ENCODE results near the gene SGCG. TPM values are rescaled to one million over a fixed set of nuclear protein-coding genes. Genes with fewer than 3 reads are reported as not detected.

SGCG gene
- polyA plus RNA-seq, 1 of the 3 experiments (the other 2 are of a cell fraction): not detected

DNA sequence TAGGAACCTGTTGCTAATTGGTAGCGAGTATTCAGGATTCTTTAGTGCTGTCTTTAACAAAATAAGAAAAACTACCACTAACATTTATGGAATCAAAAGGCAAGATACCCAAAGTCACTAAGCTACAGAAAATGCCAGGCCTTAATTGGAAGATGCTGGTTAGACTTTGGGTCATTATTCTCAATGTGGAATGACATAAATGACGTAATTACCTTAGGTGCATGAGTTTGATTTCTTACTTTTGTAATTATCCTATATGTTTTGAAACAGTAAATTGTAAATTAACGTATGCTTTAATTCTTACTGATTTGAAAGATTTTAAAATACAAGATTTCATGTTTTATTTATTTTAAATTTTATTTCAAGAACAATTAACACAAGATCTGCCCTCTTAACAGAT is 25.0 kb downstream of the SGCG start (continued):
- TF ChIP-seq, protein P1, sequence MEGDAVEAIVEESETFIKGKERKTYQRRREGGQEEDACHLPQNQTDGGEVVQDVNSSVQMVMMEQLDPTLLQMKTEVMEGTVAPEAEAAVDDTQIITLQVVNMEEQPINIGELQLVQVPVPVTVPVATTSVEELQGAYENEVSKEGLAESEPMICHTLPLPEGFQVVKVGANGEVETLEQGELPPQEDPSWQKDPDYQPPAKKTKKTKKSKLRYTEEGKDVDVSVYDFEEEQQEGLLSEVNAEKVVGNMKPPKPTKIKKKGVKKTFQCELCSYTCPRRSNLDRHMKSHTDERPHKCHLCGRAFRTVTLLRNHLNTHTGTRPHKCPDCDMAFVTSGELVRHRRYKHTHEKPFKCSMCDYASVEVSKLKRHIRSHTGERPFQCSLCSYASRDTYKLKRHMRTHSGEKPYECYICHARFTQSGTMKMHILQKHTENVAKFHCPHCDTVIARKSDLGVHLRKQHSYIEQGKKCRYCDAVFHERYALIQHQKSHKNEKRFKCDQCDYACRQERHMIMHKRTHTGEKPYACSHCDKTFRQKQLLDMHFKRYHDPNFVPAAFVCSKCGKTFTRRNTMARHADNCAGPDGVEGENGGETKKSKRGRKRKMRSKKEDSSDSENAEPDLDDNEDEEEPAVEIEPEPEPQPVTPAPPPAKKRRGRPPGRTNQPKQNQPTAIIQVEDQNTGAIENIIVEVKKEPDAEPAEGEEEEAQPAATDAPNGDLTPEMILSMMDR (IDR thresholded peaks at IDR 0.05): no peak
- TF ChIP-seq NRF1 (IDR thresholded peaks at IDR 0.05; ENCODE audit: low read depth, low read length) (no peak), MEF2A (IDR thresholded peaks at IDR 0.05; ENCODE audit: borderline replicate concordance, low read depth) (no peak), TCF12 (IDR thresholded peaks at IDR 0.05) (no peak), TEAD4 (IDR thresholded peaks at IDR 0.05; ENCODE audit: borderline replicate concordance, insufficient read depth) (no peak), YY1 (IDR thresholded peaks at IDR 0.05; ENCODE audit: low read depth) (no peak), MXI1 (IDR thresholded peaks at IDR 0.05; ENCODE audit: low read depth, low read length) (no peak), ELF1 (IDR thresholded peaks at IDR 0.05) (no peak)
- TF ChIP-seq, protein P2, sequence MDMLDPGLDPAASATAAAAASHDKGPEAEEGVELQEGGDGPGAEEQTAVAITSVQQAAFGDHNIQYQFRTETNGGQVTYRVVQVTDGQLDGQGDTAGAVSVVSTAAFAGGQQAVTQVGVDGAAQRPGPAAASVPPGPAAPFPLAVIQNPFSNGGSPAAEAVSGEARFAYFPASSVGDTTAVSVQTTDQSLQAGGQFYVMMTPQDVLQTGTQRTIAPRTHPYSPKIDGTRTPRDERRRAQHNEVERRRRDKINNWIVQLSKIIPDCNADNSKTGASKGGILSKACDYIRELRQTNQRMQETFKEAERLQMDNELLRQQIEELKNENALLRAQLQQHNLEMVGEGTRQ (IDR thresholded peaks at IDR 0.05; ENCODE audit: borderline replicate concordance, low read depth, low read length): no peak
- TF ChIP-seq, protein P3, sequence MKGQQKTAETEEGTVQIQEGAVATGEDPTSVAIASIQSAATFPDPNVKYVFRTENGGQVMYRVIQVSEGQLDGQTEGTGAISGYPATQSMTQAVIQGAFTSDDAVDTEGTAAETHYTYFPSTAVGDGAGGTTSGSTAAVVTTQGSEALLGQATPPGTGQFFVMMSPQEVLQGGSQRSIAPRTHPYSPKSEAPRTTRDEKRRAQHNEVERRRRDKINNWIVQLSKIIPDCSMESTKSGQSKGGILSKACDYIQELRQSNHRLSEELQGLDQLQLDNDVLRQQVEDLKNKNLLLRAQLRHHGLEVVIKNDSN (IDR thresholded peaks at IDR 0.05; ENCODE audit: borderline replicate concordance, low read depth): no peak
- TF ChIP-seq, protein P4, sequence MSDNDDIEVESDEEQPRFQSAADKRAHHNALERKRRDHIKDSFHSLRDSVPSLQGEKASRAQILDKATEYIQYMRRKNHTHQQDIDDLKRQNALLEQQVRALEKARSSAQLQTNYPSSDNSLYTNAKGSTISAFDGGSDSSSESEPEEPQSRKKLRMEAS (IDR thresholded peaks at IDR 0.05; ENCODE audit: low read depth): no peak

DNA sequence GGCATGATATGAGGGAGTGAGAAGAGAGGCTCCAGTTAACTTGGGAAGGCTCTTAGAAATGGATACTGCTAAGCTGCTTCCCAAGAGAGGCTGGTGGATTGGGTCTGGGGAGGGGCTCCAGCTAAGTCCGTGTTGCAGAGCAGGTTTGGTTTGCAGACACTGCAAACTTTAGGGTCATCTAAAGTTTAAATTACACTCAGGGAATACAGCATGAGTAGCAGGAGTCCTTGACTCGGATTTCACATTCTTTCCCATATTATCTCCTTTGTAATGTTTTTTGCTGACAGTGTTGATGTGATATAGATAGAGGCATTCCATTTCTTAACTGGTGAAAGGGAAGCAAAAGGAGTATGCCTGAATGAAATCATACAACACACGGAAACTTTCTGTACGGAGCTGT is 31.9 kb downstream of the SGCG start:
- no peaks in the 10 kb centered on the region for H3K9me2 ChIP-seq
- no peak overlapping the region for H2AFZ ChIP-seq (ENCODE audit: low read depth)
- H3K4me3 ChIP-seq (ENCODE audit: low read depth in 2 of 2, low read length in 1 of 2): no peak overlapping the region
- H3F3A ChIP-seq (replicated peaks; ENCODE audit: insufficient read depth): no peaks in the 10 kb centered on the region
- H3K9me3 ChIP-seq: no peaks in the 10 kb centered on the region
- TF ChIP-seq RAD21 (IDR thresholded peaks at IDR 0.05; ENCODE audit: low read length): no peak
- TF ChIP-seq, protein P5, sequence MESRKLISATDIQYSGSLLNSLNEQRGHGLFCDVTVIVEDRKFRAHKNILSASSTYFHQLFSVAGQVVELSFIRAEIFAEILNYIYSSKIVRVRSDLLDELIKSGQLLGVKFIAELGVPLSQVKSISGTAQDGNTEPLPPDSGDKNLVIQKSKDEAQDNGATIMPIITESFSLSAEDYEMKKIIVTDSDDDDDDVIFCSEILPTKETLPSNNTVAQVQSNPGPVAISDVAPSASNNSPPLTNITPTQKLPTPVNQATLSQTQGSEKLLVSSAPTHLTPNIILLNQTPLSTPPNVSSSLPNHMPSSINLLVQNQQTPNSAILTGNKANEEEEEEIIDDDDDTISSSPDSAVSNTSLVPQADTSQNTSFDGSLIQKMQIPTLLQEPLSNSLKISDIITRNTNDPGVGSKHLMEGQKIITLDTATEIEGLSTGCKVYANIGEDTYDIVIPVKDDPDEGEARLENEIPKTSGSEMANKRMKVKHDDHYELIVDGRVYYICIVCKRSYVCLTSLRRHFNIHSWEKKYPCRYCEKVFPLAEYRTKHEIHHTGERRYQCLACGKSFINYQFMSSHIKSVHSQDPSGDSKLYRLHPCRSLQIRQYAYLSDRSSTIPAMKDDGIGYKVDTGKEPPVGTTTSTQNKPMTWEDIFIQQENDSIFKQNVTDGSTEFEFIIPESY (IDR thresholded peaks at IDR 0.05; ENCODE audit: borderline replicate concordance, low read depth): no peak
- no peak for TF ChIP-seq MEF2A (IDR thresholded peaks at IDR 0.05; ENCODE audit: borderline replicate concordance, low read depth)
- TF ChIP-seq RXRA (IDR thresholded peaks at IDR 0.05; ENCODE audit: borderline replicate concordance, low read depth): no peak
- TF ChIP-seq, protein P3 (IDR thresholded peaks at IDR 0.05; ENCODE audit: borderline replicate concordance, low read depth): no peak
- no peak for TF ChIP-seq NFIC (IDR thresholded peaks at IDR 0.05; ENCODE audit: borderline replicate concordance)
- TF ChIP-seq, protein P6, sequence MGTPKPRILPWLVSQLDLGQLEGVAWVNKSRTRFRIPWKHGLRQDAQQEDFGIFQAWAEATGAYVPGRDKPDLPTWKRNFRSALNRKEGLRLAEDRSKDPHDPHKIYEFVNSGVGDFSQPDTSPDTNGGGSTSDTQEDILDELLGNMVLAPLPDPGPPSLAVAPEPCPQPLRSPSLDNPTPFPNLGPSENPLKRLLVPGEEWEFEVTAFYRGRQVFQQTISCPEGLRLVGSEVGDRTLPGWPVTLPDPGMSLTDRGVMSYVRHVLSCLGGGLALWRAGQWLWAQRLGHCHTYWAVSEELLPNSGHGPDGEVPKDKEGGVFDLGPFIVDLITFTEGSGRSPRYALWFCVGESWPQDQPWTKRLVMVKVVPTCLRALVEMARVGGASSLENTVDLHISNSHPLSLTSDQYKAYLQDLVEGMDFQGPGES (IDR thresholded peaks at IDR 0.05; ENCODE audit: low read depth, low read length): no peak
- no peak for TF ChIP-seq FOXJ3 (CRISPR knock-in tag; IDR thresholded peaks at IDR 0.05)
- TF ChIP-seq FOXM1 (IDR thresholded peaks at IDR 0.05; ENCODE audit: low read depth): no peak
- no peak for TF ChIP-seq FOSL2 (IDR thresholded peaks at IDR 0.05; ENCODE audit: borderline replicate concordance, low read depth)
- no peak for TF ChIP-seq POLR2AphosphoS5 (IDR thresholded peaks at IDR 0.05; ENCODE audit: low read depth, low read length)
- no peak for TF ChIP-seq CHD2 (IDR thresholded peaks at IDR 0.05; ENCODE audit: low read length, partially characterized antibody)
- TF ChIP-seq TEAD4 (IDR thresholded peaks at IDR 0.05; ENCODE audit: borderline replicate concordance, insufficient read depth): no peak
- TF ChIP-seq MXI1 (IDR thresholded peaks at IDR 0.05; ENCODE audit: low read depth, low read length): no peak
- TF ChIP-seq TCF12 (IDR thresholded peaks at IDR 0.05): no peak
- no peak for TF ChIP-seq ELF1 (IDR thresholded peaks at IDR 0.05)
- TF ChIP-seq, protein P7, sequence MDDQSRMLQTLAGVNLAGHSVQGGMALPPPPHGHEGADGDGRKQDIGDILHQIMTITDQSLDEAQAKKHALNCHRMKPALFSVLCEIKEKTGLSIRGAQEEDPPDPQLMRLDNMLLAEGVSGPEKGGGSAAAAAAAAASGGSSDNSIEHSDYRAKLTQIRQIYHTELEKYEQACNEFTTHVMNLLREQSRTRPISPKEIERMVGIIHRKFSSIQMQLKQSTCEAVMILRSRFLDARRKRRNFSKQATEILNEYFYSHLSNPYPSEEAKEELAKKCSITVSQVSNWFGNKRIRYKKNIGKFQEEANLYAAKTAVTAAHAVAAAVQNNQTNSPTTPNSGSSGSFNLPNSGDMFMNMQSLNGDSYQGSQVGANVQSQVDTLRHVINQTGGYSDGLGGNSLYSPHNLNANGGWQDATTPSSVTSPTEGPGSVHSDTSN (IDR thresholded peaks at IDR 0.05): no peak
- TF ChIP-seq GATA2 (CRISPR knock-in tag; IDR thresholded peaks at IDR 0.05): no peak
- H3K27me3 ChIP-seq (ENCODE audit: insufficient read depth): no peaks in the 10 kb centered on the region; the same call in 1 of the 2 replicates
- no peak overlapping the region for H3K4me2 ChIP-seq
- H3K36me3 ChIP-seq (replicated peaks in 1 of 2; ENCODE audit: control insufficient read depth in 1 of 2, insufficient read depth in 2 of 2, low read length in 1 of 2): no peaks in the 10 kb centered on the region
- POLR2A ChIA-PET: no interaction called here
- no peaks in the 10 kb centered on the region for H3K4me1 ChIP-seq (ENCODE audit: control insufficient read depth in 1 of 2, insufficient read depth in 2 of 2, low read depth in 1 of 2, low read length in 1 of 2)
- CTCF ChIA-PET: no interaction called here
- no peaks in the 10 kb centered on the region for H4K20me1 ChIP-seq (ENCODE audit: insufficient read depth)
- 23% methylated on average over 4 of the region's 4 CpGs for WGBS (ENCODE audit: low lambda C conversion rate)
- no peak for DNase-seq
- no peak overlapping the region for H3K27ac ChIP-seq (ENCODE audit: low read depth in 2 of 2, low read length in 1 of 2)
- H3K9ac ChIP-seq: no peak overlapping the region
- no peaks in the 10 kb centered on the region for H3K79me2 ChIP-seq (ENCODE audit: insufficient read depth)
